ENCODE results near the gene SLC6A1. TPM values are rescaled to one million over a fixed set of nuclear protein-coding genes. Genes with fewer than 3 reads are reported as not detected.

SLC6A1 gene
- total and polyA plus RNA-seq, 2 donors, result 5.3 to 50.0 TPM

- Histone ChIP-seq H3K27ac (ENCODE audit: low read depth in 1 of 2, low read length in 1 of 2) (no peak overlapping the region), H3K4me3 (ENCODE audit: low read length in 2 of 2) (no peak overlapping the region), H3K36me3 (ENCODE audit: control insufficient read depth in 2 of 2, insufficient read depth in 2 of 2, low read length in 1 of 2) (no peaks in the 10 kb centered on the region), H3K27me3 (ENCODE audit: control insufficient read depth in 2 of 2, insufficient read depth in 1 of 2, low read length in 1 of 2) (peaks cover 25 to 50% of the 10 kb centered on the region in 2 donors), H3K9me3 (ENCODE audit: control insufficient read depth in 2 of 2, insufficient read depth in 1 of 2, low read length in 1 of 2) (no peaks in the 10 kb centered on the region), H3K4me1 (ENCODE audit: control insufficient read depth in 2 of 2, insufficient read depth in 2 of 2, low read length in 2 of 2) (no peaks in the 10 kb centered on the region)
- no peak for DNase-seq (ENCODE audit: low read depth in 6 of 9, low spot score in 9 of 9)
- WGBS, result 84% methylated on average over 5 of the region's 5 CpGs
Observed at GRCh38 chr3:10996345-10997013, 3.9 kb downstream of the SLC6A1 start.

DNA sequence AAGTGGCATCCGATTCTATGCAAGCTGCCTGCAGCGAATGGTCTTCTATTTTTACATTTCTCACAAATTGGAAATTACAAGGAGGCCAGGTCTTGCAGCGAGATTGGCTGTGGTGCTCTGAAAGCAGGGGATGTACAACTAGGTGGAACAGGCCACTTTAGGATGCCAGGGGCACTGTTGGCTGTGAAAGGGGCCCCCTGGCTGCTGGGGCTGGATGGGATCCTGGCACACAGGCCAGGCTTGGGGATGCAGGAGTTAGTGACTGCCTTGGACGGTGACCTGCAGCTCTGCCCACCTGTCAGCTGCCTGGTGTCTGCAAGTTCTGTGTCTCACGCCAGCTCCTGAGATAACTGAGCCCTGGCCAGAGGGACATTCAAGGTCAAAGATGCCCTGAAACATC is 4.6 kb downstream of the SLC6A1 start:
- 88% methylated on average over 5 of the region's 5 CpGs for WGBS
- Histone ChIP-seq H3K4me1 (ENCODE audit: control insufficient read depth in 2 of 2, insufficient read depth in 2 of 2, low read length in 2 of 2) (no peaks in the 10 kb centered on the region), H3K27ac (ENCODE audit: low read depth in 1 of 2, low read length in 1 of 2) (no peak overlapping the region), H3K36me3 (ENCODE audit: control insufficient read depth in 2 of 2, insufficient read depth in 2 of 2, low read length in 1 of 2) (no peaks in the 10 kb centered on the region), H3K9me3 (ENCODE audit: control insufficient read depth in 2 of 2, insufficient read depth in 1 of 2, low read length in 1 of 2) (no peaks in the 10 kb centered on the region), H3K4me3 (ENCODE audit: low read length in 2 of 2) (no peak overlapping the region), H3K27me3 (ENCODE audit: control insufficient read depth in 2 of 2, insufficient read depth in 1 of 2, low read length in 1 of 2) (peaks cover 18 to 43% of the 10 kb centered on the region in 2 donors)
- DNase-seq (ENCODE audit: low read depth in 6 of 9, low spot score in 9 of 9), result no peak

- H3K27me3 ChIP-seq (ENCODE audit: control insufficient read depth in 2 of 2, insufficient read depth in 1 of 2, low read length in 1 of 2), result peaks cover 6 to 33% of the 10 kb centered on the region in 2 donors
- H3K27ac ChIP-seq (ENCODE audit: low read depth in 1 of 2, low read length in 1 of 2), result no peak overlapping the region
- H3K4me1 ChIP-seq (ENCODE audit: control insufficient read depth in 2 of 2, insufficient read depth in 2 of 2, low read length in 2 of 2), result no peaks in the 10 kb centered on the region
- H3K9me3 ChIP-seq (ENCODE audit: control insufficient read depth in 2 of 2, insufficient read depth in 1 of 2, low read length in 1 of 2), result no peaks in the 10 kb centered on the region
- no peaks in the 10 kb centered on the region for H3K36me3 ChIP-seq (ENCODE audit: control insufficient read depth in 2 of 2, insufficient read depth in 2 of 2, low read length in 1 of 2)
- H3K4me3 ChIP-seq (ENCODE audit: low read length in 2 of 2), result no peak overlapping the region
- no peak for DNase-seq (ENCODE audit: low read depth in 6 of 9, low spot score in 9 of 9)
Observed at GRCh38 chr3:10998542-10998941, 6.0 kb downstream of the SLC6A1 start.

- no peaks in the 10 kb centered on the region for H3K4me1 ChIP-seq (ENCODE audit: control insufficient read depth in 2 of 2, insufficient read depth in 2 of 2, low read length in 2 of 2)
- H3K4me3 ChIP-seq (ENCODE audit: low read length in 2 of 2), result no peak overlapping the region
- 54% methylated on average over 15 of the region's 15 CpGs for WGBS
- H3K27ac ChIP-seq (ENCODE audit: low read depth in 1 of 2, low read length in 1 of 2), result no peak overlapping the region
- no peaks in the 10 kb centered on the region for H3K9me3 ChIP-seq (ENCODE audit: control insufficient read depth in 2 of 2, insufficient read depth in 1 of 2, low read length in 1 of 2)
- peaks cover 0 to 24% of the 10 kb centered on the region in 2 donors for H3K27me3 ChIP-seq (ENCODE audit: control insufficient read depth in 2 of 2, insufficient read depth in 1 of 2, low read length in 1 of 2)
- no peaks in the 10 kb centered on the region for H3K36me3 ChIP-seq (ENCODE audit: control insufficient read depth in 2 of 2, insufficient read depth in 2 of 2, low read length in 1 of 2)
- no peak for DNase-seq (ENCODE audit: low read depth in 6 of 9, low spot score in 9 of 9)
Observed at GRCh38 chr3:10999221-11000107, 6.9 kb downstream of the SLC6A1 start.

DNA sequence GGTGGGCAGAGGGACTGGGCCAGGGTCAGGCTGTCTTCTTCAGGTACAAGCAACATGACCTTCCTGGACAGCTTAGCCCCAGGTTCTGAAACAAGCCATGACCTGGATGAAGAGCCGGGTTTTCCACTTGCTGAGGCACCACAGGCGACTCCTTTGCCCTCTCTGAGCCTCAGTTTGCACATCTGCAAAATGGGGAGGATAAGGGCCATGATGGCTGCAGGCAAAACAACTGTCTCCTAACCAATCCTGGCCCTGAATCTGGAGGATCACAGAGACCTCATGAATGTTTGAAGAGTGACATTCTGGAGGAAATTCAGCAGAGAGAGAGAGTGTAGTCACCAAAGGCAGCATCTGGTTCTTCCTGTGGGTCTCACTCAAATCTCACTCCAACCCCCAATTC is 8.0 kb downstream of the SLC6A1 start:
- no peak for DNase-seq (ENCODE audit: low read depth in 6 of 9, low spot score in 9 of 9)
- Histone ChIP-seq H3K4me3 (ENCODE audit: low read length in 2 of 2) (no peak overlapping the region), H3K27me3 (ENCODE audit: control insufficient read depth in 2 of 2, insufficient read depth in 1 of 2, low read length in 1 of 2) (peaks cover 0 to 15% of the 10 kb centered on the region in 2 donors), H3K36me3 (ENCODE audit: control insufficient read depth in 2 of 2, insufficient read depth in 2 of 2, low read length in 1 of 2) (no peaks in the 10 kb centered on the region), H3K9me3 (ENCODE audit: control insufficient read depth in 2 of 2, insufficient read depth in 1 of 2, low read length in 1 of 2) (no peaks in the 10 kb centered on the region), H3K4me1 (ENCODE audit: control insufficient read depth in 2 of 2, insufficient read depth in 2 of 2, low read length in 2 of 2) (no peaks in the 10 kb centered on the region), H3K27ac (ENCODE audit: low read depth in 1 of 2, low read length in 1 of 2) (no peak overlapping the region)
- 56% methylated on average over 2 of the region's 2 CpGs for WGBS

DNA sequence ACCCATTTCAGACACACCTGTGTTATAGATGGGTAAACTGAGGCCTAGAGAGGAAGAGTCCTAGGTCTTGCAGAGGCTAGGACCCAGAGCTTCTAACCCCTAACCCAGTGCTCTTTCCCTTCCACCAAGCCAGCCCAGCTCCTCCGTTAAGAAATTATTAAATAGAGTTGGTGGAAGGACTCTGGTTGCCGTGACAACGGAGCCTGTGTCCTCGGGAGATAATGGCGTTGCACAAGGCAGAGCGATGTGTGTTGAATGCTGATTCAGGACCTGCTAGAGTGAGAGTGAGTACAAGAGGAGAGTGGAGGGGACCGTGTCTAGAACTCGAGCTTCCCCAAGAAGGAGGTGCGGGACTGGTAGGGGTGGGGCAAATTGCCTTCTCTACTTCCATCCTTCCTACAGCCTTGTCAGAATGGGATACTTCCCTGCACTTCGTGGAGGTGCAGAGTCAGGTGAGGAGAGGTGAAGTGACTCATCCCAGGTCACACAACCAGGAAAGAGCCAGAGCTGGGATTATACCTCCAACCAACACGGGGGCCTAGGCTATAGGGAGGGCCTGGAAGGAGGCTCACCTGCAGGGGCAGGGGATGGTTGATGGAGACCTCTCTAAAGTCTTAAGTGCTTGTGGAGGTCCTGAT is 8.6 kb downstream of the SLC6A1 start:
- H3K27me3 ChIP-seq (ENCODE audit: control insufficient read depth in 2 of 2, insufficient read depth in 1 of 2, low read length in 1 of 2), result peaks cover 0 to 10% of the 10 kb centered on the region in 2 donors
- no peak for DNase-seq (ENCODE audit: low read depth in 6 of 9, low spot score in 9 of 9)

DNA sequence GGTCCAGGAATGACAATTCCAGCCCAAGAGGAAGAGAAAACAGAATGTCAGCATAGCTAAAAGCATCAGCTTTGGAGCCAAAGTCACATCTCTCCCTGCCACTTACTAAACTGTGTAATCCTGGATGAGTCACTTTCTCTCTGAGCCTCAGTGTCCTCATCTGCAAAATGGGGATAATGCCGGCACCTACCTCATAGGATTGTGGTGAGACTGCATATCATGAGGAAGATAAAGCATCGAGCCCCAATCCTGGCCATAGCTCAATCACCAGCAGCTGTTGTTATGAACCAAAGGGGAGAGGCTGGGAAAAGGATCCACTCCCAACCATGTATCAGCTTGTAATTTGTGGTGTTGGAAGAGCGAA is 9.1 kb downstream of the SLC6A1 start:
- Histone ChIP-seq H3K4me1 (ENCODE audit: control insufficient read depth in 2 of 2, insufficient read depth in 2 of 2, low read length in 2 of 2) (no peaks in the 10 kb centered on the region), H3K9me3 (ENCODE audit: control insufficient read depth in 2 of 2, insufficient read depth in 1 of 2, low read length in 1 of 2) (no peaks in the 10 kb centered on the region), H3K4me3 (ENCODE audit: low read length in 2 of 2) (no peak overlapping the region), H3K27me3 (ENCODE audit: control insufficient read depth in 2 of 2, insufficient read depth in 1 of 2, low read length in 1 of 2) (peaks cover 0 to 10% of the 10 kb centered on the region in 2 donors), H3K36me3 (ENCODE audit: control insufficient read depth in 2 of 2, insufficient read depth in 2 of 2, low read length in 1 of 2) (no peaks in the 10 kb centered on the region), H3K27ac (ENCODE audit: low read depth in 1 of 2, low read length in 1 of 2) (no peak overlapping the region)
- DNase-seq (ENCODE audit: low read depth in 6 of 9, low spot score in 9 of 9), result no peak
- WGBS, result 97% methylated on average over 3 of the region's 3 CpGs

More for the DNA sequence above, 8.6 kb downstream of the SLC6A1 start:
- H3K36me3 ChIP-seq (ENCODE audit: control insufficient read depth in 2 of 2, insufficient read depth in 2 of 2, low read length in 1 of 2), result no peaks in the 10 kb centered on the region
- H3K9me3 ChIP-seq (ENCODE audit: control insufficient read depth in 2 of 2, insufficient read depth in 1 of 2, low read length in 1 of 2), result no peaks in the 10 kb centered on the region
- H3K27ac ChIP-seq (ENCODE audit: low read depth in 1 of 2, low read length in 1 of 2), result no peak overlapping the region
- H3K4me3 ChIP-seq (ENCODE audit: low read length in 2 of 2), result no peak overlapping the region
- H3K4me1 ChIP-seq (ENCODE audit: control insufficient read depth in 2 of 2, insufficient read depth in 2 of 2, low read length in 2 of 2), result no peaks in the 10 kb centered on the region
- WGBS, result 71% methylated on average over 11 of the region's 11 CpGs

DNA sequence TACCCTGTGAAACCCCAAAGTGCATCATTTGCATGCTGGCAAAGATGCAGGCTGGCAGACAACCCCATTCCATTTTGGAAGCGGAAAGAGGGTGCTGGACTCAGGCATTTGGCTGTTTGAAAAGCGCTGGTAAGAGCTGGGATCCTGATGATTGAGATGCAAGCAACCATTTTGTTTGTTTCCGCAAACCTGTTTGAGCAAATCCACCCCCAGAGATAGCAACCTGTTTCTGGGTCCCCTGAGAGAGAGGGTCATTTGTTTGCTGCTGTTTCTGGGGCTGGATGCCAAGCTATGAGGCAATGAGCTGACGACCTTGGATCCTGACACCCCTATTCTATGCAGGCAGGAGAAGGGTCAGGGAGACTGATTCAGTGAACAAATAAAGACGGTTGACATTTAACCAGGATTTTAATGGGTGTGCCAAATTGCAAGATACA is 9.8 kb downstream of the SLC6A1 start:
- H3K27ac ChIP-seq (ENCODE audit: low read depth in 1 of 2, low read length in 1 of 2), result no peak overlapping the region
- H3K4me3 ChIP-seq (ENCODE audit: low read length in 2 of 2), result no peak overlapping the region
- H3K27me3 ChIP-seq (ENCODE audit: control insufficient read depth in 2 of 2, insufficient read depth in 1 of 2, low read length in 1 of 2), result peaks cover 0 to 7% of the 10 kb centered on the region in 2 donors
- no peak for DNase-seq (ENCODE audit: low read depth in 6 of 9, low spot score in 9 of 9)
- WGBS, result 76% methylated on average over 5 of the region's 5 CpGs
- no peaks in the 10 kb centered on the region for H3K9me3 ChIP-seq (ENCODE audit: control insufficient read depth in 2 of 2, insufficient read depth in 1 of 2, low read length in 1 of 2)
- H3K36me3 ChIP-seq (ENCODE audit: control insufficient read depth in 2 of 2, insufficient read depth in 2 of 2, low read length in 1 of 2), result no peaks in the 10 kb centered on the region
- H3K4me1 ChIP-seq (ENCODE audit: control insufficient read depth in 2 of 2, insufficient read depth in 2 of 2, low read length in 2 of 2), result no peaks in the 10 kb centered on the region

GRCh38 chr3:11004563-11004962 is 12.0 kb downstream of the SLC6A1 start:
- no peak overlapping the region for H3K27ac ChIP-seq (ENCODE audit: low read depth in 1 of 2, low read length in 1 of 2)
- H3K9me3 ChIP-seq (ENCODE audit: control insufficient read depth in 2 of 2, insufficient read depth in 1 of 2, low read length in 1 of 2), result no peaks in the 10 kb centered on the region
- DNase-seq (ENCODE audit: low read depth in 6 of 9, low spot score in 9 of 9), result no peak
- no peaks in the 10 kb centered on the region for H3K4me1 ChIP-seq (ENCODE audit: control insufficient read depth in 2 of 2, insufficient read depth in 2 of 2, low read length in 2 of 2)
- H3K27me3 ChIP-seq (ENCODE audit: control insufficient read depth in 2 of 2, insufficient read depth in 1 of 2, low read length in 1 of 2), result peaks cover 0 to 4% of the 10 kb centered on the region in 2 donors
- no peaks in the 10 kb centered on the region for H3K36me3 ChIP-seq (ENCODE audit: control insufficient read depth in 2 of 2, insufficient read depth in 2 of 2, low read length in 1 of 2)
- WGBS, result 89% methylated on average over 8 of the region's 8 CpGs
- no peak overlapping the region for H3K4me3 ChIP-seq (ENCODE audit: low read length in 2 of 2)
